ENCODE results near the gene SSTR4.
"Not testable (repeated sequence)": the region's sequence is repeated elsewhere in the genome, so short reads cannot be mapped to it uniquely, and the experiment has no call there.

Gene SSTR4

DNA sequence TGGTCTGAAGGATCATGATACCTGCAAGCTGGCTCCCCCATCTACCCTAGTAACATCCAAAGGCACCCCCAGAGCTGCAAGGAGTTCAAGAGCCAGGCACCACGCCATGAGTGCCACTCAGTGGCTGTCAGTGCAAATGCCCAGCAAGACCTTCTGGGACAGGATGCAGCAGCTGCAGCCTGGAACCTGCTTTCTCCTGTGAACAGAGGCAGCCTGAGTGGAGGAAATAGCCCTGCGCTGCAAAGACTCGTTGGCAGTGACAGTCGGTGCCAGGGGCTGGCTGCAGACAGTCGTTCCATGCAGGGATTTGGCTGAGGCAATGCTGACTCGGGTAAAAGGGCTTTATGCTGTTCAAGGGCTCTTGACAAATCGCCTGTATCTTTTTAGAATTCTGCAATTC lies 15.7 kb upstream of the SSTR4 start:
- no peak for DNase-seq

- DNase-seq = no peak
Observed at GRCh38 chr20:23020230-23021018, 14.7 kb upstream of the SSTR4 start.

DNA sequence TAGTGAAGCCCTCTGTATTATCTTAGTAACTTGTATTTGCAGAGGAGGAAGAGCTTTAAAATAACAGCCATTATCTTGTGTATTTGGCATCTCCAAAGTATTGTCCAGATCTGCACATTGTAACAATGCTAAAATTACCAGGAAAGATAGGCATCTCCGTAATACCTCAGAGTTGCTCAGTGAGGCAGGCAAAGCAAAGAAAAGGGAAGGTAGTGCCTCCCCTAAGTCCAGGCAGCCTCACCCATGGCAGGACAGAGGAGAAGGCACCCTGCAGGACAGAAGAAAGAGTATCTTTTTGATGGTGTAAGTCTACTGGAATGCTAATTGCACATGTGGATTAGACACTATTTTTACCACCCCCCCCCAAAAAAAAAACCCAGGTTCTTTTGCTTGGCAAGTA lies 13.6 kb upstream of the SSTR4 start:
- DNase-seq = no peak

DNA sequence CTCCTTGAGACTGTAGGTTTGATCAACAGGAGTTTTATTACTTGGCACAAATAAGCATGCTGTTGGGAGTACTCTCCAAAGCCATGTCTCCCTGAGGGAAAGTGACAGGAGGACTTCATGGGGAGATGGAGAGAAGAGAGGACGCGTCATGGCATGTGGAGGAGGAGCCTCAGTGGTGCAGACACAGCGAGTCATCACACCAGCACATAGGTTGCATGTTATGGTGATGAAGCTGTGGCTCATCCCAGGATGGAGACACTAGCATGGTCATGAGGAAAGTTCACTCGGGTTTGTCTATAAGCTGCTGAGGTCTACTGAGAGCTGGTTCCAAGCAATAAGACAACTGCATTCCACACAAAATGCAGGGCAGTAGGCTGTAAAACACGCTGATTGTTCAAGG lies 13.2 kb upstream of the SSTR4 start:
- DNase-seq = no peak

- DNase-seq = no peak
Observed at GRCh38 chr20:23022849-23023248, 12.3 kb upstream of the SSTR4 start.

DNA sequence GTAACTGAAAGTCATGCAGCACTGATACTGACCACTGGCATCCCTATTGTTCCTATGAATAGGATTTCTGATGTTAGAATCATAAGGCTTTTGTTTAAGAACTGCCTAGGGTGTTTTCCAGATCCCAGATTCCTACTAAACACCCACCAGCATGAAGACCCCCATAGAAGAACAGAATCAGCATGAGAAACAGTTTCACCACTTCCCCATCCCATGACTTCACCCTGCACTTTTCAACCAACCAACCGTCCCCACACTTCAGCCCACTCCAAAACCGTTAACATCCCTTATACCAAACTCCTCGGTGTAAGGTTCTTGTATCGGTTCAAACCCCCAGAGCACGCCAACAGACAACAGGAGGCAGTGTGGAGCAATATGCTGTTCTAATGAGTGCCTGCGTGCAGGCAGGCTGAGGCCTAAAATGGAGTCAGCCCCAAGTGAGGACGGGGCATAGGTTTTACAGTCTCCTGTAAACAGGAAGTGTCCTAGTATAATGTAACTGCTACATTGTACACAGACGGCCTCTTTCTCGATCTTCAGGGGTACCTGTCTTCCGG lies 11.4 kb upstream of the SSTR4 start:
- DNase-seq = no peak

DNA sequence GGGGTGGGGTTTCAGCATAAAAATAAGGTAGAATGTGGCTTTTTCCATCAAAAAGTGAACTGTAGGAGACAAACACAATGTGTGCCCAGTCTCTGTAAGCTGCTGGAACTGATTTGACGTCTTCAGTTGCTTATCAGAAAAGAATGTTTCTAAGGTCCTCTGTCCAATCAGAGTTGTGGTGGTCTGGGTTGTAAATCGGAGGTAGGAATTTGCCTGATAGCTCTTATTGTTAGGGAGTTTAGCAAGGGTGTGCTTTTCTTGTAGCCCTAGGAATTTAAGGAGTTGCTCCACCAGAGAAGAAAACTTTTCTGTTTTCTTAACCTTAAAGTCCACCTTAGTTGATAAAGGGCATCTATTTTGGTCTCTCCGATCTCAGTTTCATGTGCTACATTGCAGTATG lies 10.4 kb upstream of the SSTR4 start:
- DNase-seq = no peak

DNA sequence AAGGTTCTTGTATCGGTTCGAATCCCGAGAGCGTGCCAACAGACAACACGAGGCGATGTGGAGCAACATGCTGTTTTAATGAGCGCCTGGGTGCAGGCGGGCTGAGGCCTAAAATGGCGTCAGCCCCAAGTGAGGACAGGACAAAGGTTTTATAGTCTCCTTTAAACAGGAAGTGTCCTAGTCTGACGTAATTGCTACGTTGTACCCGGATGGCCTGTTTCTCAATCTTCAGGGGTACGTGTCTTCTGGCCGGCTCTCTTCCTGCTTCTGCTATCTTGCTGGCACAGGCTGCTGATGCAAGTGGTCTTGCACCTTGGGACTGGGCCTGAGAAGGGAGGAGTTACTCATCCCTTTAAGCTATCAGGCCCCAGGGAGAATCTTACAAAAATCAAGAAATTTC lies 9.6 kb upstream of the SSTR4 start:
- not testable (repeated sequence) for DNase-seq

- no peak for DNase-seq
Observed at GRCh38 chr20:23027721-23028120, 7.4 kb upstream of the SSTR4 start.

GRCh38 chr20:23028392-23028791 lies 6.7 kb upstream of the SSTR4 start:
- DNase-seq = no peak

GRCh38 chr20:23029324-23029723 lies 5.8 kb upstream of the SSTR4 start:
- DNase-seq = no peak

GRCh38 chr20:23031346-23031745 lies 3.8 kb upstream of the SSTR4 start:
- no peak for DNase-seq

GRCh38 chr20:23032056-23032749 lies 2.9 kb upstream of the SSTR4 start:
- no peak for DNase-seq

GRCh38 chr20:23032750-23033078 lies 2.4 kb upstream of the SSTR4 start:
- no peak for DNase-seq

GRCh38 chr20:23033918-23034317 lies 1.2 kb upstream of the SSTR4 start:
- DNase-seq = no peak

DNA sequence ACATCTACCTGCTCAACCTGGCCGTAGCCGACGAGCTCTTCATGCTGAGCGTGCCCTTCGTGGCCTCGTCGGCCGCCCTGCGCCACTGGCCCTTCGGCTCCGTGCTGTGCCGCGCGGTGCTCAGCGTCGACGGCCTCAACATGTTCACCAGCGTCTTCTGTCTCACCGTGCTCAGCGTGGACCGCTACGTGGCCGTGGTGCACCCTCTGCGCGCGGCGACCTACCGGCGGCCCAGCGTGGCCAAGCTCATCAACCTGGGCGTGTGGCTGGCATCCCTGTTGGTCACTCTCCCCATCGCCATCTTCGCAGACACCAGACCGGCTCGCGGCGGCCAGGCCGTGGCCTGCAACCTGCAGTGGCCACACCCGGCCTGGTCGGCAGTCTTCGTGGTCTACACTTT lies 619 bp downstream of the SSTR4 start:
- DNase-seq = no peak

- no peak for DNase-seq
Observed at GRCh38 chr20:23036371-23036770, 1.3 kb downstream of the SSTR4 start.

DNA sequence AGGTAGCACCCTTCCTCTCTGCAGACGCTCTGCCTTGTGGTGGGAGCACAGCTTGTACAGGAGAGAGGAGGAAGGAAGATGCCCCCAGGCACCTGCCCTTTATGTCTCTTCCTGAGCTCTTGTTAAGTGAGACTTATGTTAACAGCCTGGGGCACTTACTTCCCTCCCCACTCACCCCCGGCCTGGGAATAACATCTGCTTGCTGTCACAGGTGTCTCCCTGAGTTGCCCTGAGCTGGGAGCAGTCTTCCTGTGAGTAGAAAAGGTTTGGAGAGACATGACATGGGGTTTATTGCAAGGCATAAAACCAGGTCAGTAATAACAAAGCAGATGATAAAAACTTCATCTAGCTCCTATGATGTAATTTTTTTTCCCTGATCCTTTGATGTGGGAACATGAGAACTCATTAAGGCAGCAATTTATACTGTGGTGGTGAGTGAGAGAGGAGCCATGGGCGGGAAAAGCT lies 1.9 kb downstream of the SSTR4 start:
- DNase-seq = no peak

DNA sequence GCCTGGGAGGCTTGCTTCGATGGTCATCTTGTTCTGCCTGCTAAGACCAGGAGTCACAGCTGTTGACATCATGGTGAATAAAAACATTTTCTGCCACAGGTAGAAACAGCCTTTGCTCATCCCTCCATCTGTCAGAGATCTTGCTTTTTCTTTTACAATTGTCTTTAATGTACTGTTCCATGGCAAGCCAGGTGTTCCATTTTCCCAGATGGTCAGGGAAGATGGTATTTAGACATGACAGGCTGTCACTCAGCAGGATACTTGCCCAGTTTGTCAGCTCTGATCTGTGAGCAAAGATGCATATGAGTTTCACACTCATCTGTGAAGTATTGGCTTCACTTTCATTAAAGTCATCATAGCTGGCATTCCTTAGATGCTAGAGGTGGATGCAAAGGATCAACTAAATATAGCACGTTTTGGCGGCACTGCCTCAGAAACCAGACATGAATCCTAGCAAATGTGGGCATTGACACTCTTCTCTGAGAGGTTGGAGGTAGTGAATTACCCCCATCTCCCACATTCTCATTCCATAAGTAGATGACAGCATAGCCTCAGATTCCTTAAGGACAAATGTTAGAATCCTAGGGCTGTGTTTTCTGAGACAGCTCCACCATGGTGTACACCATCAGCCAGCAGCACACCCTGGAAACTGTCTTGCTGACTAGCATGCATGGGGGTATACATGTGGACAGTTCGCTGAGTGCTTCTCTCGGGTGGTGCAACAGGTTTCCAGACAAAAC lies 4.2 kb downstream of the SSTR4 start:
- DNase-seq = no peak

GRCh38 chr20:23039885-23040508 lies 4.9 kb downstream of the SSTR4 start:
- DNase-seq = no peak

GRCh38 chr20:23042270-23042669 lies 7.2 kb downstream of the SSTR4 start:
- no peak for DNase-seq

DNA sequence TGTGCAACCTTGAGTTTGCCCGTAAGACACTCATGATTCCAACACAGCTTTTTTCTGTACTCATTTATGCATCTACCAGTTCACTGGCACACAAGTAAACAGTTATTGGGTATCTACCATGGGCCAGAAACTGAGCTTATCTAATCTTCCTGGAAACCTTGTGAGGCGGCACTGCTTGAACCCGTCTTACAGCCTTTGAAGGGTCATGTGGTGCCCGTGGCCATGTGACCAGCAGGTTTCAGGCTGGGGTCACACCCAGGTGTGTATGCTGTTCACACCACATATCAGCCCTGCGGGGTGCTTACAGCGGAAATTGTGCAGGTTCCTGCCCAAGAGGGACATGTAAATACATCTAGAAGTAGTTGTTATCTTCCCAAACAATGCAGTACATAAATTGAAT lies 8.3 kb downstream of the SSTR4 start:
- no peak for DNase-seq

GRCh38 chr20:23046431-23046830 lies 11.3 kb downstream of the SSTR4 start:
- DNase-seq = no peak

Data from stimulated activated naive CD4-positive, alpha-beta T cell (primary cell).